ENCODE results near the gene SLC36A1.

Gene SLC36A1

GRCh38 chr5:151532416-151532815 is 85.0 kb downstream of the SLC36A1 start:
- no peak for DNase-seq (ENCODE audit: low read depth in 2 of 2)

DNA sequence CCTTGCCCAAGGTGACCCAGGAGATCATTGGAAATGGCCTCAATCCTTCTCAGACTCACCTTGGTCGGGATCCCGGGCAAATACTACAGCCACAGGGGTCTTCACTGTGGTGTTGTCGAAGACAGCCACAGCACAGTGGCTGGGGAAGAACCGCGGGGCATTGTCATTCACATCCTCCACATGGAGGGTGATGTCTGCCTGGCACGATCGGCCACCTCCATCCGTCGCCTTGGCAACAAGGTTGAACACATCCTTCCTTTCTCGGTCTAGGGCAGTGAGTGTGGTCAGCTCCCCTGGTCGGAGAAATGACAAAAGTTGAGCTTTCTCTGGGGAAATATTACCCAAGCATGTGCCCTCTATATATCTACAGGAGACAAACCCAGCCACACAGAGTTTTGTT is 86.9 kb downstream of the SLC36A1 start:
- DNase-seq (ENCODE audit: low read depth in 2 of 2) = no peak

GRCh38 chr5:151537044-151537443 is 89.6 kb downstream of the SLC36A1 start:
- DNase-seq (ENCODE audit: low read depth in 2 of 2) = no peak

DNA sequence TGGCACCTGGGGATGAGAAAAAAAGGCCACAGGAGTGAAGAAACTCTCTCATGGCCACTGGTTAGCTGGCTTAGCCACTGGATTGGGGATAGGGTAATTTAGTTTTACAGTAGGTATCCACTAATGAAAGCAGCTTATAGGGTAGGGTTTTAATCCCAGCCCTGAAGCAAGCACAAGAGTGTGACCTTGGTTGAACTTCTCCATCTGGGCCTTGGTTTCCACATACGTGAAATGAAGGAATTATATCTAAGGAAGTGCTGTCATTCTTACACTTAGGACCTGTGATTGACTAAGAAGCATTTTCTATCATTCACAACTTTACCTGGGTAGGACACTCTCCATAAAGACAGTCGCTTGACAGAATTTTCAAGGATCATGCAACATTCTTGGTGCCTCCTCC is 94.2 kb downstream of the SLC36A1 start:
- no peak for DNase-seq (ENCODE audit: low read depth in 2 of 2)

All from stimulated activated CD4-positive, alpha-beta T cell treated with anti-CD3 and anti-CD28 coated beads, Interleukin-4, amount 100 ng/mL, for 48 hours (primary cell).